HG03039 (cell line): ENCODE results near the gene CTIF.

Experiments
- ATAC-seq: cut with Tn5 transposase; IDR thresholded peaks from one replicate; pipeline ENCODE4 v1.9.1; 2021; ENCODE audit warnings: mild to moderate bottlenecking, moderate library complexity; ENCODE audit not compliant: unreplicated experiment

The CTIF gene

GRCh38 chr18:48599391-48599790, 60.6 kb downstream of the CTIF start:
- no peak for ATAC-seq

DNA sequence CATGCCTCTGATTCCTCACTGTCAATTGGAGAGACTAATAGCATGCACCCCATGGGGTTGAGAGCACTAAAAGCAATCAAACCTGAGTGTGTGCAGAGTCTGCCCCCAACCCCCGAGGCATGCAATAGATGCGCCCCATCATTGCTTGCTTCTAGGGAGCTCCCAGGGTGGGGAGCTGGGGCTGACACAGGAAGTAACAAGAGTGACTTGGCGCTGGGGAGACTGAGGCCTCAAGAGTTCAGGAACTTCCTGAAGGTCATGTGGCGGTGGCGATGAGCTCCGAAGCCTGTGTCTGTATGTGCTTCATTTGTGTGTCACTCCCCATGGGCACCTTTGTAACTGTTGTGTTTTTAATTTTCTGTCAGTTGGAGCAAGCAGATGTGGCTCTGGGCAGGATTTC, 61.2 kb downstream of the CTIF start:
- no peak for ATAC-seq

DNA sequence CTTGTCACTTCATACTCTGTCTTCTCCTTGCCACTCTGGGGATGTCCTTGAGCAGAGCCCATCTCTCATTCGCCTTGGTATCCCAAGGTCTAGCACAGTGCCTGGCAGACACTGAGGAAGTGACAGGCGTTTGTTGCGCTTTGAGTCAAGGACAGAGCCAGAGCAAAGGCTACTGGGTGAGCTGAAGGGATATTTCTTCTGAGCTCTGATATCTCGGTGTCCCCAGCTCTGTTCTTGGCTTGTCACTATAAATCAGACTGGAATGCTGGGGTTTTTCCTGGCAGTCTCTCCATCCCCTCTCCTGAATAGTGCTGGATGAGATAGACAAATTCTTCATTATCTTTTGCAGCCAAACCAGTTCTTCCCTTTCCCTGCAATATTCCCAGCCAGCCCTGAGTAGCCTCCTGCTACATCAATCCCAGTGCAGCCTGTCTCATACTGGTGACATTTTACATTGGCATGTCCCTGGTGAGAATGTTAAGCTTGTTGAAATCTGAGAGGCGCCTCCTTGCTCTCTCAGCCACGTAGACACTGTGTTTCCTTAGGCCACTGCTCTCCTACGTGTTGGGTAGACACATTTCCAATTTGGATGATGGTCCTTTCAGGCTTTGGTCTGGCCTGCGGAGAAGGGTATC, 61.7 kb downstream of the CTIF start:
- ATAC-seq = no peak

GRCh38 chr18:48601343-48601742, 62.5 kb downstream of the CTIF start:
- ATAC-seq = no peak

GRCh38 chr18:48602759-48603390, 64.0 kb downstream of the CTIF start:
- no peak for ATAC-seq

GRCh38 chr18:48605408-48605845, 66.6 kb downstream of the CTIF start:
- ATAC-seq = no peak

DNA sequence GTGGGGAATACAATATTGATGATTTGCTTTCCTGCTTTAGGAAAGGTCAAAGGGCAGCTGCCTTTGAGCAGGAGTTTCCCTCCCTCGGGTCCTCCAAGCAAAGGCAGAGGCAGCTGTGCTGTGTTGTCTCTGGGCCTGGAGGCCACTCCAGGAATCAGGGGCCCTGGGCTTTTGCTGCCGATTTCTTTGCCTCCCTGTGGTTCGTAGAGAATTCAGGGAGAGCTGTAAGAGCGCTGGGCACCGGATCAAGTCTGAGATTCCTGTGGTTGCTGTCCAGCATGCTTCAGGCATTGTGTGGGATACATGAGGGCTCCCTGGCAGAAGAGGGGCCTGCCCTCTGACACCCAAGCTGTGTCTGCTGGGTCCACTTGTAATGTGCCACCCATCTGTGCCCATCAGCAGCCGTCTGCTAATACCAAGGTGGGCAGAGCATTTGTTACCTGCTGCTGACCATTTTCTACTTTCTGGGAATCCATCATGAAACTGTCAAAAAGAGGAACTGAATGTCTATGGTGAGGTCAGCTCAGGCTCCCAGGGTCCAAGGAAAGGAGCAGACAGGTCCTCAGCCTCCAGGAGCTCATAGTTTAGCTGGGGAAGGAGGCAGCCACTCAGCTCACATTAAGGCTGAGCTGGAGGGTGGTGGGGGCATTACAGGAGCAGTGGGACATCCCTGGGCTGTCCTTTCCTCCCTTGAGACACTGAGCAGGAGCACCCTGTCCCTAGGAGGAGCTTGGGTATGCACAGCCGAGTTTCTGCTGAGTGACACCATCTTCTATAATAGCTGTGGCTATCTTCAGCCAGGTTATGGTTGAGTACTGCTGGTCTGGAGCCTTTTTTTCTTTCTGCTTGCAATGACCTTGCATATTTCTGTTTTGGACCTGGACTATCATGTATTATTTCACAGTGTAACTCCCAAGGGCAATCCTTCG, 68.5 kb downstream of the CTIF start:
- ATAC-seq = no peak

DNA sequence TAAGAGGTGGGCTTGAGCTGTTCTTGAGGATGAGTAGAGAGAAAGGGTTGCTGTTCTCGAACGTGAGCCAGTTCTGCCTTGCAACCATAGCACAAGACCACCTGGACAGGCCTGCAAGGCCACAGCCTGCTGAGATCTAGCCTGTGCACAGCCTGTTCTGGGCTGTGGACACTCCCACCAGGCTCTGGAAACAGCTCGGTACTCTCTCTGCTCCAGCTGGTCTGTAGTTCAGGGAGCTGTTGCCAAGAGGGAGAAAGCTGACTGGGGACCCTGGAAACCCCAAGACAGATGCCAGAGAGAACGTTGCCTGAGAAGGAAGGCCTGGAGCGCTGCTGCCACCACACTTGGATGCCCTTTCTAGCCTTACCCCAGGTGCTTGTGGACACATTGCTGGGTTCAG, 69.8 kb downstream of the CTIF start:
- no peak for ATAC-seq

GRCh38 chr18:48609114-48609513, 70.3 kb downstream of the CTIF start:
- ATAC-seq = no peak

DNA sequence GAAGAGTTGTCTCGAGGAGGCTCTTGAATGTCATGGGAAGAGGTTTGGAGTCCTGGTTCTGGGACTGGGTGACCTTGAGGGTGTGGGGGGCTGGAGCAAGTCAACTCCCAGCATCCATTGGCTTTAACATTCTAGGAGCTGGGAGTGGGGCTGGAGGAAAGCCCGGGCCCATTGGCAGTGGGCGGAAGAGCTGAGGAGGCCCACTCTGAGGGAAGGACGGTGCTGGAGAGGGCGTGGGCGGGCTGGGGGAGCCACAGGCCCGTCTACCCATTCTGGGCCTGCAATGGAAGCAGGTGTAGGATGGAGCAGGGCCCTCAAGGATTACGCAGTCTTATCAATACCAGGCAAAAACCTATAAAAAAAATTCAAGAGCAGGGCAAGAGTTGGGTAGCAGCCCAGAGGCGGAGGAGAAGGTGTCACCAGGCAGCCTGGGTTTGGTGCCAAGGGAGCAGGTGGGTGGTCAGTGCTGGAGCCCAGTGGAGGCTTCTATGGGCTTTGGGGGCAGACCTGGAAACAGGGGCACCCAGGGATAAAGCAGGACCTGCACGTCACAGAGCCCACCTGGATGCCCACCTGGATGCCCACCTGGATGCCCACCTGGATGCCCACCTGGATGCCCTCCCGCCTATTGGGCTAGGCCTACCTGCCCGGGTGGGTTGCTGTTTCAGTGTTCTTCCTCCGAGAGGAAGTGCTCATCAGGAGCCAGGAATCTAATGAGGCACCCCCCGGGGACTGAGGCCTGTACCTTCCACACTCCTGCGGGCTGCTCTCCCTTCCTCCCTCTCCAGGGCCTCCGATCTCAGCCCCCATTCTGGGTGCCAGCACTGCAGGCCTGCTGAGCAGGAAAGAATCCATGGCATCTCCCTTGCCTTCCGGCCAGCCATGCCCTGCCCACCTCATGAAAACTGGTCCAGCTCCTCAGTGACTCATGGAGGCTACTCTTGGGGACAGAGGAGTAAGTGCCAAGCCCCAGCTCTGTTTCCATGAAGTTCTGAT, 71.3 kb downstream of the CTIF start:
- ATAC-seq = no peak

DNA sequence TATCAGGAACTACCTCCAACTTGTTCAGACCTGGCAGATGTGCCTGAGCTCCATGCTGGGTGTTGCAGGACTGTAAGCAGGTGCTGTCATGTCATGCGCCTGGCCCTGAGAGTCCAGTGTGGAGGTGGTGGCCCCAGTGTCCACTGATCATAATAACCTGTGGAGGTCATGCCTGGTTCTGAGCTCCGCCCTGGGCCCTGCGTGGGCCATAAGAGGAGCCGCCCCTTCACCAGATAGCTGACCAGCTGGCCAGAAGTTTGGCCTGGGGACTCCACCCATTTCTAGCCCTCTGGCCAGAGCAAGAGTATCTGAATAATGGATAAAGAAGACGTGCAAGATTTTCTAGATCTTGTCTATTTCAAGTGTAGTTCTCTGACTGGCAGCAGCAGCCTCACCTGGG, 72.4 kb downstream of the CTIF start:
- no peak for ATAC-seq

DNA sequence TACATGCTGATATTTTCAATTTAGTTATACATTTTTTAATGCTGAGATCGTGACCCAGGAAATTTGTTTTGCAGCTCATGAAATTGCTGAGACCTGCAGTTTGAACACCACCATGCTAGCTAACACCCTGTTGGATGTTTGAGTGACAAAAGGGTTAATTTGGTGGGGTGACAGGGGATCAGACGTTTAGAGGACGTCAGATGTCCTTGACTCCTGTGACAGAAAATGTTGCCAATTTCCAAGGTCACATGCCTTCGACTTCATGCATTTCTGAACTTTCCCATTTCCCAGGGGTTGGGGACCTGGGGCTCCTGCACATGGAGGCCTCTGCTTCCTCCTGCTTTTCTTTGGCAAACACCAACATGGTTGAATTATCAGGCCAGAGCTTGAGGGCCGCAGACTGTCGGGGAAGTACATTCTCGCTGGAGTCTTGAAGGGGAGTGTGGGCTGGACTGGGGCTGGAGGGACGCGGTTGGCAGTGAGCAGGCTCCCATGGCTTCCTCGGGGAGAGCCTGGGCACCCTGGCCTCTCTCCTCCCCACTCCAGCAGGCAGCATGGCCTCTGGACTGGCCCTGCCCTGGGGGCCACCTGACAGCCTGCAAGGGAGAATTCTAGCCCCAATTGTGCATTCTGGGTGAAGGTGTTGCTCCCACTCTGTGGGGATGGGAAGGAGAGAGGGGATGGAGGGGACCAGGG, 73.1 kb downstream of the CTIF start:
- ATAC-seq = no peak

DNA sequence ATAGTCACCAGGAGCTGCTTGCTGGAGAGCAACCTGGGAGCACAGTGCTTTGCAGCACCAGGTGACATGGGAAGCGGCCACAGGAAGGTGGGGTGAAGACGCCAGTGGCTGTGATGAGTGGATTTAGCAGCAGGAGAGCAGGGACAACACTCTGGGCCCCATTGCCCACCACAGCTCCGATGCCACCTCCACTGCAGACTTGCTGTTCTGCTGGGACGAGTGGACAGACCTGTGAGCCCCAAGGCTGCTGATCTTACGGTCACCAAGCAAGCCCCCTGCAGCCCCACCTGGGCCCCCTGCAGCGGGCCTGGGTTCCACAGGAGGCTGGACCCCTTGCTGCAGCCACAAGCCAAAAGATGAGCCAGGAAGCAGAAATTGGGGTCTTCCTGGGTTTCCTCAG, 73.7 kb downstream of the CTIF start:
- ATAC-seq = no peak

GRCh38 chr18:48612917-48613316, 74.1 kb downstream of the CTIF start:
- no peak for ATAC-seq

DNA sequence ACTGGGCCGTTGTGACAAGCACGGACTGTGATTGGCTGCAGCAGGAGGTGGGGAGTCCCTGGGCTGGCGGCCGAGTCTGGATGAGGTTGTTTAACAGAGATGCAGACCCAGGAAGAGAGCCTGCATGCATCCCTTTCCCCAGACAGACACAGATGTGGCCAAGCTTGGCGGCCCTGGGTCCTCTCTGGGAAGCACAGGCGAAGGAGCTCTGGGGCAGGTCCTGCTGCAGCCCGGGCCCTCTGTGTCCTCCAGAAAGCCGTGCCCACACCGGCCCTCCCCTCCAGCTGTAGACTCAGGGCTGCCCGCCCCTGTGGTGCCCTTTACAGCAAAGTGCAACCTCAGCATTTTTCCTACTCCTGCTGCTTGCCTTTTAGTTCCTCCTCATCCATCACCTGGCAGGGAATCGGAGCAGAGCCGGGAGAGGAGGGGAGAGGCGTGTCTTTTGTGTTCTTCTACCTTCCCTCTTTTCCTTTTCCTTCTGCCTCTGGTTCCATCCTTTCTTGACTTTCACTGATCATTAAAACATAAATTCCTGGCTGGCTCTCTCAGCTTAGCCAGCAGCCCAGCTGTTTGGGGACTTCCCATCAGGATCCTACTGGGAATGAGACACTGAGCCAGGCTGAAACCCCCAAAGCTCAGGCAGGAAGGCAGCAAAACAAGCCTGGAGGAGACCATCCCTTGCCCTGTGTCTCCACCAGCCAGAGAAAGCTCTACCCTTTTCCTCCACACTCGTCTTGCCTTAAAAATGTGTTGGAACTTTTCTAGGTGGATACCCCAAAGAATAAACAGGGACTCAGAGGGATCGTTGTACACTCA, 75.0 kb downstream of the CTIF start:
- ATAC-seq = no peak

- no peak for ATAC-seq
Measured at GRCh38 chr18:48615566-48616401, 77.0 kb downstream of the CTIF start.

DNA sequence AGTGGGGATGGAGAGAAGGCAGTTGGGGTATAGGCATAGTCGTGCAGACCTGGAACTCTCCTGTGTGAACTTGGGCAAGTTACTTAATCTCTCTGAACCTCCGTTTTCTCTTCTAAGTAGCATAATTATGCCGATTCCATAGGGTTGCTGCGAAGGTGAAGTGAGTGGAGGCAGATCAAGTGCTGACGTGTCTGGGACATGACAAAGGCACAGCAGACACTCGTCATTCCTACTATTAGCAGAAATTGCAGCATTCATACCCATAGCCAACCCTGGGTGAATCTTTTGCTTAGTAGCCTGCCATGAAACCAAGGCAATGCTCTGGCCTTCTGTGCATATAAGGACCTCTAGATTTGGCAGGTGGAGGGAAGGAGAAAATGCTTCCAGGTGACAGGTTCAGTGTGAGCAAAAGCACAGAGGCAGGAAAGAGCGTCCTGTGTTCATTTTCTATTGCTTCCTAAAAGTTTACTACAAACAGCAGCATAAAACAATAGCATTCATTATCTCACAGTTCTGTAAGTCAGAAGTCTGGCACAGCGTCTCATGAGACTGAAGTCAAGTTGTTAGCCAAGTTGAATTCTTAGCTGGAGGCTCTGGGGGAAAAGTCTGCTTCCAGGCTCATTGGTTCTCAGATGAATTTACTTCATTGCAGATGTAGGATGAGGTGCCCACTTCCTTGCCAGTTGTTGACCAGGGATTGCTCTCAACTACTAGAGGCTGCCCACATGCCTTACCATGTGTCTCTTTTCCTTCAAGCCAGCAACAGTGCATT, 77.8 kb downstream of the CTIF start:
- no peak for ATAC-seq
